Measurements from ENCODE around the gene TIPIN. TPM values are rescaled to one million over a fixed set of nuclear protein-coding genes. Genes with fewer than 3 reads are reported as not detected.

The TIPIN gene
- polyA plus RNA-seq, 3 donors, result 1.4 to 4.0 (median 3.7) TPM

- Histone ChIP-seq H3K27me3 (ENCODE audit: control insufficient read depth in 2 of 2, insufficient read depth in 2 of 2, low read length in 2 of 2) (no peaks in the 10 kb centered on the region), H3K4me1 (ENCODE audit: control insufficient read depth in 1 of 2, insufficient read depth in 2 of 2, low read length in 2 of 2) (no peaks in the 10 kb centered on the region), H3K27ac (ENCODE audit: low read depth in 1 of 2, low read length in 2 of 2) (no peak overlapping the region), H3K9ac (ENCODE audit: insufficient read depth, low read length, poor library complexity, severe bottlenecking) (no peak overlapping the region), H2AFZ (ENCODE audit: insufficient read depth, low read depth, low read length, poor library complexity, severe bottlenecking) (no peak overlapping the region), H3K36me3 (replicated peaks in 1 of 2; ENCODE audit: control insufficient read depth in 1 of 2, insufficient read depth in 2 of 2, low read length in 2 of 2) (peaks cover 76 to 97% of the 10 kb centered on the region in 2 donors), H3K9me3 (replicated peaks in 1 of 2; ENCODE audit: control insufficient read depth in 1 of 2, insufficient read depth in 1 of 2, low read length in 2 of 2) (no peaks in the 10 kb centered on the region), H3K79me2 (ENCODE audit: insufficient read depth, low read length) (no peaks in the 10 kb centered on the region), H3K4me2 (replicated peaks; ENCODE audit: extremely low read depth, low read length, poor library complexity, severe bottlenecking) (no peak overlapping the region), H3K4me3 (replicated peaks in 1 of 3; ENCODE audit: low read depth in 2 of 3, low read length in 3 of 3) (no peak overlapping the region), H4K20me1 (ENCODE audit: insufficient read depth, low read length) (no peaks in the 10 kb centered on the region)
- intact Hi-C loops (cut with micrococcal nuclease), result no loop called here
- H3K27me3 Mint-ChIP-seq (ENCODE audit: low read depth in 3 of 3), result peaks cover 0 to 2% (median 0%) of the 10 kb centered on the region in 3 donors
- no peaks in the 10 kb centered on the region for H3K4me1 Mint-ChIP-seq
- no peak overlapping the region for H3K4me3 Mint-ChIP-seq
- no peaks in the 10 kb centered on the region for H3K9me3 Mint-ChIP-seq
- H3K27ac Mint-ChIP-seq, result no peak overlapping the region
- TF ChIP-seq, protein P1, sequence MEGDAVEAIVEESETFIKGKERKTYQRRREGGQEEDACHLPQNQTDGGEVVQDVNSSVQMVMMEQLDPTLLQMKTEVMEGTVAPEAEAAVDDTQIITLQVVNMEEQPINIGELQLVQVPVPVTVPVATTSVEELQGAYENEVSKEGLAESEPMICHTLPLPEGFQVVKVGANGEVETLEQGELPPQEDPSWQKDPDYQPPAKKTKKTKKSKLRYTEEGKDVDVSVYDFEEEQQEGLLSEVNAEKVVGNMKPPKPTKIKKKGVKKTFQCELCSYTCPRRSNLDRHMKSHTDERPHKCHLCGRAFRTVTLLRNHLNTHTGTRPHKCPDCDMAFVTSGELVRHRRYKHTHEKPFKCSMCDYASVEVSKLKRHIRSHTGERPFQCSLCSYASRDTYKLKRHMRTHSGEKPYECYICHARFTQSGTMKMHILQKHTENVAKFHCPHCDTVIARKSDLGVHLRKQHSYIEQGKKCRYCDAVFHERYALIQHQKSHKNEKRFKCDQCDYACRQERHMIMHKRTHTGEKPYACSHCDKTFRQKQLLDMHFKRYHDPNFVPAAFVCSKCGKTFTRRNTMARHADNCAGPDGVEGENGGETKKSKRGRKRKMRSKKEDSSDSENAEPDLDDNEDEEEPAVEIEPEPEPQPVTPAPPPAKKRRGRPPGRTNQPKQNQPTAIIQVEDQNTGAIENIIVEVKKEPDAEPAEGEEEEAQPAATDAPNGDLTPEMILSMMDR (IDR thresholded peaks at IDR 0.05), result no peak
- WGBS (ENCODE audit: insufficient coverage), result 98% methylated on average over 5 of the region's 14 CpGs
- H3K36me3 Mint-ChIP-seq, result peaks cover 64 to 90% of the 10 kb centered on the region in 2 donors
- no peak for DNase-seq
These were observed 27.7 kb downstream of the TIPIN start for GRCh38 chr15:66328771-66329170.

GRCh38 chr15:66327736-66328135 lies 28.7 kb downstream of the TIPIN start:
- H3K27me3 Mint-ChIP-seq (ENCODE audit: low read depth in 3 of 3), result peaks cover 0 to 2% (median 0%) of the 10 kb centered on the region in 3 donors
- Histone ChIP-seq H3K9me3 (replicated peaks in 1 of 2; ENCODE audit: control insufficient read depth in 1 of 2, insufficient read depth in 1 of 2, low read length in 2 of 2) (no peaks in the 10 kb centered on the region), H3K4me2 (replicated peaks; ENCODE audit: extremely low read depth, low read length, poor library complexity, severe bottlenecking) (no peak overlapping the region), H3K79me2 (ENCODE audit: insufficient read depth, low read length) (no peaks in the 10 kb centered on the region), H3K4me1 (ENCODE audit: control insufficient read depth in 1 of 2, insufficient read depth in 2 of 2, low read length in 2 of 2) (no peaks in the 10 kb centered on the region), H3K9ac (ENCODE audit: insufficient read depth, low read length, poor library complexity, severe bottlenecking) (no peak overlapping the region), H3K27ac (ENCODE audit: low read depth in 1 of 2, low read length in 2 of 2) (no peak overlapping the region), H3K27me3 (ENCODE audit: control insufficient read depth in 2 of 2, insufficient read depth in 2 of 2, low read length in 2 of 2) (no peaks in the 10 kb centered on the region), H3K4me3 (replicated peaks in 1 of 3; ENCODE audit: low read depth in 2 of 3, low read length in 3 of 3) (no peak overlapping the region), H2AFZ (ENCODE audit: insufficient read depth, low read depth, low read length, poor library complexity, severe bottlenecking) (no peak overlapping the region), H4K20me1 (ENCODE audit: insufficient read depth, low read length) (no peaks in the 10 kb centered on the region), H3K36me3 (replicated peaks in 1 of 2; ENCODE audit: control insufficient read depth in 1 of 2, insufficient read depth in 2 of 2, low read length in 2 of 2) (peaks cover 78 to 98% of the 10 kb centered on the region in 2 donors)
- H3K27ac Mint-ChIP-seq, result peak overlapping the region in 1 of 7 donors; percentile 57
- intact Hi-C loops (cut with micrococcal nuclease), result no loop called here
- TF ChIP-seq, protein P1 (IDR thresholded peaks at IDR 0.05), result no peak
- peaks cover 67 to 90% of the 10 kb centered on the region in 2 donors for H3K36me3 Mint-ChIP-seq
- WGBS (ENCODE audit: insufficient coverage), result 72% methylated on average over 2 of the region's 4 CpGs
- no peak overlapping the region for H3K4me3 Mint-ChIP-seq
- DNase-seq, result no peak
- no peaks in the 10 kb centered on the region for H3K9me3 Mint-ChIP-seq
- no peaks in the 10 kb centered on the region for H3K4me1 Mint-ChIP-seq

All from CD14-positive monocyte (primary cell).